ENCODE data around the gene SULT4A1.

The SULT4A1 gene

GRCh38 chr22:43844560-43845545 lies 17.5 kb downstream of the SULT4A1 start:
- DNase-seq (ENCODE audit: low spot score), result no peak

GRCh38 chr22:43843783-43844530 lies 18.4 kb downstream of the SULT4A1 start:
- no peak for DNase-seq (ENCODE audit: low spot score)

- no peak for DNase-seq (ENCODE audit: low spot score)
These were observed 20.6 kb downstream of the SULT4A1 start for GRCh38 chr22:43841742-43842141.

GRCh38 chr22:43840851-43841250 lies 21.5 kb downstream of the SULT4A1 start:
- DNase-seq (ENCODE audit: low spot score), result no peak

GRCh38 chr22:43840431-43840830 lies 21.9 kb downstream of the SULT4A1 start:
- no peak for DNase-seq (ENCODE audit: low spot score)

GRCh38 chr22:43839781-43840180 lies 22.5 kb downstream of the SULT4A1 start:
- DNase-seq (ENCODE audit: low spot score), result no peak

- DNase-seq (ENCODE audit: low spot score), result no peak
These were observed 23.6 kb downstream of the SULT4A1 start for GRCh38 chr22:43838571-43839307.

- no peak for DNase-seq (ENCODE audit: low spot score)
These were observed 24.2 kb downstream of the SULT4A1 start for GRCh38 chr22:43838161-43838560.

GRCh38 chr22:43837666-43838065 lies 24.6 kb downstream of the SULT4A1 start:
- no peak for DNase-seq (ENCODE audit: low spot score)

- no peak for DNase-seq (ENCODE audit: low spot score)
These were observed 26.6 kb downstream of the SULT4A1 start for GRCh38 chr22:43835736-43836135.

- DNase-seq (ENCODE audit: low spot score), result no peak
These were observed 27.1 kb downstream of the SULT4A1 start for GRCh38 chr22:43835166-43835565.

GRCh38 chr22:43833286-43834240 lies 28.8 kb downstream of the SULT4A1 start:
- DNase-seq (ENCODE audit: low spot score), result no peak

GRCh38 chr22:43832393-43833265 lies 29.7 kb downstream of the SULT4A1 start:
- DNase-seq (ENCODE audit: low spot score), result no peak

- no peak for DNase-seq (ENCODE audit: low spot score)
These were observed 30.5 kb downstream of the SULT4A1 start for GRCh38 chr22:43831561-43832392.

GRCh38 chr22:43830931-43831560 lies 31.3 kb downstream of the SULT4A1 start:
- no peak for DNase-seq (ENCODE audit: low spot score)

- DNase-seq (ENCODE audit: low spot score), result no peak
These were observed 32.1 kb downstream of the SULT4A1 start for GRCh38 chr22:43829904-43830851.

- DNase-seq (ENCODE audit: low spot score), result no peak
These were observed 33.1 kb downstream of the SULT4A1 start for GRCh38 chr22:43828998-43829782.

All from CD4-positive, alpha-beta T cell treated with Interleukin-2 at 100 ng/mL for 4 hours (primary cell).